Non-pigmented ciliary epithelial cell (primary cell): ENCODE measurements around the gene KCNQ1.

Experiments
- DNase-seq: peaks from one replicate; pipeline ENCODE4 v3.0.0-alpha.2; 2010; ENCODE audit warnings: low read depth

KCNQ1 gene

GRCh38 chr11:2685566-2686359, 241.0 kb downstream of the KCNQ1 start:
- no peak for DNase-seq

GRCh38 chr11:2686360-2687222, 241.8 kb downstream of the KCNQ1 start:
- no peak for DNase-seq

GRCh38 chr11:2687223-2687530, 242.4 kb downstream of the KCNQ1 start:
- no peak for DNase-seq

- DNase-seq = no peak
Measured at GRCh38 chr11:2687782-2688191, 243.0 kb downstream of the KCNQ1 start.

- no peak for DNase-seq
Measured at GRCh38 chr11:2688381-2689231, 243.8 kb downstream of the KCNQ1 start.

- no peak for DNase-seq
Measured at GRCh38 chr11:2689651-2690575, 245.1 kb downstream of the KCNQ1 start.

GRCh38 chr11:2690596-2691354, 246.0 kb downstream of the KCNQ1 start:
- DNase-seq = no peak

GRCh38 chr11:2691355-2691761, 246.6 kb downstream of the KCNQ1 start:
- no peak for DNase-seq

- no peak for DNase-seq
Measured at GRCh38 chr11:2691991-2692875, 247.4 kb downstream of the KCNQ1 start.

GRCh38 chr11:2693271-2694261, 248.8 kb downstream of the KCNQ1 start:
- no peak for DNase-seq

- DNase-seq = no peak
Measured at GRCh38 chr11:2694495-2694894, 249.7 kb downstream of the KCNQ1 start.

GRCh38 chr11:2694995-2695939, 250.5 kb downstream of the KCNQ1 start:
- DNase-seq = no peak

GRCh38 chr11:2696455-2696854, 251.6 kb downstream of the KCNQ1 start:
- DNase-seq = no peak

GRCh38 chr11:2697866-2698265, 253.1 kb downstream of the KCNQ1 start:
- DNase-seq = no peak

GRCh38 chr11:2698386-2699184, 253.8 kb downstream of the KCNQ1 start:
- DNase-seq = no peak

GRCh38 chr11:2699185-2699530, 254.3 kb downstream of the KCNQ1 start:
- no peak for DNase-seq
